HepG2 (cell line): ENCODE measurements around the gene HCFC1R1. TPM values are rescaled to one million over a fixed set of nuclear protein-coding genes. Genes with fewer than 3 reads are reported as not detected.

Source experiments
- ARID4A ChIP-seq: sonication (generic); formaldehyde crosslinking; IDR thresholded peaks from 2 replicates; pipeline ENCODE4 v1.5.0; 2020; ENCODE audit warnings: mild to moderate bottlenecking, missing genetic modification reagents, borderline replicate concordance
- ARNT2 ChIP-seq: sonication (generic); formaldehyde crosslinking; IDR thresholded peaks from 2 replicates; pipeline ENCODE4 v1.8.0; 2022; ENCODE audit warnings: mild to moderate bottlenecking, low read depth, missing genetic modification reagents, moderate library complexity
- ATF7 ChIP-seq, 2 experiments: fragments of 450-650 bp in 1 of 2; sonication (generic) in 1 of 2; formaldehyde crosslinking in 1 of 2; IDR thresholded peaks; 2 replicates each; pipeline versions ENCODE4 v1.4.0 to v1.6.1; 2016 to 2020; ENCODE audit warnings: antibody characterized with exemption in 1 of 2, mild to moderate bottlenecking in 1 of 2, missing genetic modification reagents in 1 of 2
- HDAC2 ChIP-seq: sonication (generic); formaldehyde crosslinking; IDR thresholded peaks from 2 replicates; pipeline ENCODE4 v1.4.0; 2020; ENCODE audit warnings: missing genetic modification reagents
- HNF4A ChIP-seq: sonication (generic); formaldehyde crosslinking; IDR thresholded peaks from 2 replicates; pipeline ENCODE4 v1.4.0; 2020; ENCODE audit warnings: missing genetic modification reagents
- HNRNPK ChIP-seq: fragments of 200-400 bp; formaldehyde crosslinking; IDR thresholded peaks from 2 replicates; pipeline ENCODE4 v1.6.1; 2018; ENCODE audit warnings: low read length, low read depth, moderate library complexity, mild to moderate bottlenecking; ENCODE audit not compliant: poor library complexity, severe bottlenecking
- MIXL1 ChIP-seq: IDR thresholded peaks from 2 replicates; pipeline ENCODE4 v1.6.1; 2016
- MXI1 ChIP-seq: IDR thresholded peaks from 3 replicates; pipeline ENCODE4 v1.6.1; 2012; ENCODE audit warnings: low read depth, low read length, inconsistent platforms, borderline replicate concordance
- NFATC3 ChIP-seq: sonication (generic); formaldehyde crosslinking; IDR thresholded peaks from 2 replicates; pipeline ENCODE4 v1.5.1; 2020; ENCODE audit warnings: mild to moderate bottlenecking, missing genetic modification reagents
- NFIB ChIP-seq: sonication (generic); formaldehyde crosslinking; IDR thresholded peaks from 2 replicates; pipeline ENCODE4 v1.9.0; 2021; ENCODE audit warnings: missing genetic modification reagents, mild to moderate bottlenecking, borderline replicate concordance
- RBFOX2 ChIP-seq: fragments of 200-400 bp; formaldehyde crosslinking; IDR thresholded peaks from 2 replicates; pipeline ENCODE4 v1.6.1; 2017; ENCODE audit warnings: low read depth, mild to moderate bottlenecking, low read length
- SP140L ChIP-seq: sonication (generic); formaldehyde crosslinking; IDR thresholded peaks from 2 replicates; pipeline ENCODE4 v1.4.0; 2020; ENCODE audit warnings: missing genetic modification reagents, borderline replicate concordance
- ZBTB14 ChIP-seq: sonication (generic); formaldehyde crosslinking; IDR thresholded peaks from 2 replicates; pipeline ENCODE4 v1.4.0; 2020; ENCODE audit warnings: missing genetic modification reagents
- ZMAT3 ChIP-seq: sonication (generic); formaldehyde crosslinking; conservative IDR thresholded peaks from 2 replicates; pipeline ENCODE4 v1.7.0; 2021; ENCODE audit warnings: missing genetic modification reagents
- ZNF569 ChIP-seq: sonication (generic); formaldehyde crosslinking; IDR thresholded peaks from 2 replicates; pipeline ENCODE4 v1.5.0; 2020; ENCODE audit warnings: mild to moderate bottlenecking, missing genetic modification reagents, moderate library complexity, borderline replicate concordance
- polyA plus RNA-seq, 8 experiments: library from polyadenylated mRNA; depleted of rRNA in 3 of 8; stranded (reverse) in 7 of 8; unstranded in 1 of 8; fragments of >200 nt; fragmentation: Illumina TruSeq in 4 of 8; extraction: Trizol in 4 of 8; gene quantifications; 2 replicates each; pipeline versions ENCODE4 v1.2.1 to v1.2.3, GENCODE V29; 2011 to 2016; ENCODE audit warnings: low read depth in 4 of 8, missing spikeins in 1 of 8, mixed read lengths in 1 of 8; ENCODE audit not compliant: insufficient read depth in 1 of 8
- total RNA-seq, 5 experiments: library from RNA; depleted of rRNA; stranded (reverse); fragments of >200 nt; fragmentation: Illumina TruSeq; extraction: Trizol; gene quantifications; 2 replicates each; pipeline ENCODE4 v1.2.3, GENCODE V29; 2016; ENCODE audit warnings: low read depth in 1 of 5
- TF ChIP-seq, protein P1 (sequence below): sonication (generic); formaldehyde crosslinking; IDR thresholded peaks from 2 replicates; pipeline ENCODE4 v1.9.0; 2021; ENCODE audit warnings: missing genetic modification reagents, mild to moderate bottlenecking, borderline replicate concordance
- TF ChIP-seq, protein P2 (sequence below): sonication (generic); formaldehyde crosslinking; IDR thresholded peaks from 2 replicates; pipeline ENCODE4 v1.4.0; 2020; ENCODE audit warnings: missing genetic modification reagents, mild to moderate bottlenecking, borderline replicate concordance

Gene HCFC1R1
- total and polyA plus RNA-seq, 2 of the 13 experiments (the other 11 are each of a cell fraction or from before 2014, with no cell fraction given), result 13.8 to 16.1 TPM

- TF ChIP-seq ARID4A (CRISPR knock-in tag) (peak; percentile 95), ZMAT3 (CRISPR knock-in tag) (peak; percentile 71; the same call in 1 of the 2 replicates), HNF4A (CRISPR knock-in tag) (no peak), HDAC2 (CRISPR knock-in tag) (no peak), ATF7 (IDR thresholded peaks at IDR 0.05) (no peak), ATF7 (CRISPR knock-in tag; IDR thresholded peaks at IDR 0.05) (no peak), MXI1 (peak; percentile 84; the same call in 1 of the 3 replicates), HNRNPK (peak; percentile 26), MIXL1 (CRISPR knock-in tag) (no peak), NFATC3 (CRISPR knock-in tag) (no peak), ARNT2 (CRISPR knock-in tag) (peak; percentile 54; the same call in 1 of the 2 replicates), SP140L (no peak), ZBTB14 (CRISPR knock-in tag) (peak; percentile 96), RBFOX2 (peak; percentile 98), ZNF569 (CRISPR knock-in tag) (no peak), NFIB (no peak)
- TF ChIP-seq, protein P1, sequence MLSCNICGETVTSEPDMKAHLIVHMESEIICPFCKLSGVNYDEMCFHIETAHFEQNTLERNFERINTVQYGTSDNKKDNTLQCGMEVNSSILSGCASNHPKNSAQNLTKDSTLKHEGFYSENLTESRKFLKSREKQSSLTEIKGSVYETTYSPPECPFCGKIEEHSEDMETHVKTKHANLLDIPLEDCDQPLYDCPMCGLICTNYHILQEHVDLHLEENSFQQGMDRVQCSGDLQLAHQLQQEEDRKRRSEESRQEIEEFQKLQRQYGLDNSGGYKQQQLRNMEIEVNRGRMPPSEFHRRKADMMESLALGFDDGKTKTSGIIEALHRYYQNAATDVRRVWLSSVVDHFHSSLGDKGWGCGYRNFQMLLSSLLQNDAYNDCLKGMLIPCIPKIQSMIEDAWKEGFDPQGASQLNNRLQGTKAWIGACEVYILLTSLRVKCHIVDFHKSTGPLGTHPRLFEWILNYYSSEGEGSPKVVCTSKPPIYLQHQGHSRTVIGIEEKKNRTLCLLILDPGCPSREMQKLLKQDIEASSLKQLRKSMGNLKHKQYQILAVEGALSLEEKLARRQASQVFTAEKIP (CRISPR knock-in tag), result no peak
- TF ChIP-seq, protein P2, sequence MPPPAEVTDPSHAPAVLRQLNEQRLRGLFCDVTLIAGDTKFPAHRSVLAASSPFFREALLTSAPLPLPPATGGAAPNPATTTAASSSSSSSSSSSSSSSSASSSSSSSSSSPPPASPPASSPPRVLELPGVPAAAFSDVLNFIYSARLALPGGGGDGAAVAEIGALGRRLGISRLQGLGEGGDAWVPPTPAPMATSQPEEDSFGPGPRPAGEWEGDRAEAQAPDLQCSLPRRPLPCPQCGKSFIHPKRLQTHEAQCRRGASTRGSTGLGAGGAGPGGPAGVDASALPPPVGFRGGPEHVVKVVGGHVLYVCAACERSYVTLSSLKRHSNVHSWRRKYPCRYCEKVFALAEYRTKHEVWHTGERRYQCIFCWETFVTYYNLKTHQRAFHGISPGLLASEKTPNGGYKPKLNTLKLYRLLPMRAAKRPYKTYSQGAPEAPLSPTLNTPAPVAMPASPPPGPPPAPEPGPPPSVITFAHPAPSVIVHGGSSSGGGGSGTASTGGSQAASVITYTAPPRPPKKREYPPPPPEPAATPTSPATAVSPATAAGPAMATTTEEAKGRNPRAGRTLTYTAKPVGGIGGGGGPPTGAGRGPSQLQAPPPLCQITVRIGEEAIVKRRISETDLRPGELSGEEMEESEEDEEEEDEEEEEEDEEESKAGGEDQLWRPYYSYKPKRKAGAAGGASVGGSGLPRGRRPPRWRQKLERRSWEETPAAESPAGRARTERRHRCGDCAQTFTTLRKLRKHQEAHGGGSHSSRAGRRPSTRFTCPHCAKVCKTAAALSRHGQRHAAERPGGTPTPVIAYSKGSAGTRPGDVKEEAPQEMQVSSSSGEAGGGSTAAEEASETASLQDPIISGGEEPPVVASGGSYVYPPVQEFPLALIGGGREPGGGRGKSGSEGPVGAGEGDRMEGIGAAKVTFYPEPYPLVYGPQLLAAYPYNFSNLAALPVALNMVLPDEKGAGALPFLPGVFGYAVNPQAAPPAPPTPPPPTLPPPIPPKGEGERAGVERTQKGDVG (CRISPR knock-in tag), result no peak
Measured at GRCh38 chr16:2980227-2981176, 43.2 kb downstream of the HCFC1R1 start, which contains the start of gene PKMYT1 (continued).
